SIG-M5 treated with dmso at 0.1 percent for 504 hours (cell line): Measurements from ENCODE around the gene GADD45G.

Experiments used
- DNase-seq: peaks from one replicate; lab custom pipeline; 2025; ENCODE audit not compliant: unreplicated experiment; lab: John Stamatoyannopoulos, UW

The GADD45G gene

GRCh38 chr9:89604729-89605464 lies at the start of gene GADD45G:
Gene GADD45G, plus strand, starts transcription at chr9:89605012. Its CDS starts 110 bp downstream, at chr9:89605122.
- peak; percentile 74 for DNase-seq

GRCh38 chr9:89555036-89555415 lies 49.8 kb upstream of the GADD45G start:
- no peak for DNase-seq

GRCh38 chr9:89555451-89556375 lies 49.1 kb upstream of the GADD45G start:
- peak; percentile 20 for DNase-seq

GRCh38 chr9:89558196-89558899 lies 46.5 kb upstream of the GADD45G start:
- no peak for DNase-seq

GRCh38 chr9:89558948-89559347 lies 45.9 kb upstream of the GADD45G start:
- DNase-seq, result no peak

- no peak for DNase-seq
These were observed 42.5 kb upstream of the GADD45G start for GRCh38 chr9:89562186-89562814.

GRCh38 chr9:89563571-89564345 lies 41.1 kb upstream of the GADD45G start:
- DNase-seq, result no peak

GRCh38 chr9:89564346-89564878 lies 40.4 kb upstream of the GADD45G start:
- DNase-seq, result peak; percentile 71

- DNase-seq, result no peak
These were observed 37.2 kb upstream of the GADD45G start for GRCh38 chr9:89567649-89568048.

GRCh38 chr9:89574309-89574708 lies 30.5 kb upstream of the GADD45G start:
- DNase-seq, result no peak

GRCh38 chr9:89576404-89576839 lies 28.4 kb upstream of the GADD45G start:
- peak; percentile 24 for DNase-seq

GRCh38 chr9:89577363-89577762 lies 27.4 kb upstream of the GADD45G start:
- DNase-seq, result no peak

GRCh38 chr9:89579741-89580385 lies 24.9 kb upstream of the GADD45G start:
- DNase-seq, result peak; percentile 54

- DNase-seq, result no peak
These were observed 18.5 kb upstream of the GADD45G start for GRCh38 chr9:89586311-89586710.

- no peak for DNase-seq
These were observed 16.4 kb upstream of the GADD45G start for GRCh38 chr9:89588271-89588879.

- DNase-seq, result no peak
These were observed 14.4 kb upstream of the GADD45G start for GRCh38 chr9:89590415-89590814.

- DNase-seq, result no peak
These were observed 13.3 kb upstream of the GADD45G start for GRCh38 chr9:89591274-89592212.
